IMR-90 (cell line): ENCODE results near the gene SLC27A2. TPM values are rescaled to one million over a fixed set of nuclear protein-coding genes. Genes with fewer than 3 reads are reported as not detected.

Experiments
- ATAC-seq: fragments of 200-7000 bp; cut with Tn5 transposase; 2 replicates; pipeline ENCODE4 v1.9.1; 2020; ENCODE audit warnings: low read depth, mild to moderate bottlenecking, moderate library complexity
- BruUV-seq: library from RNA; stranded (reverse); fragments of 400-500 nt; replicated peaks from 2 replicates; lab custom pipeline; 2021; lab: Mats Ljungman, UMichigan
- CTCF ChIA-PET: fragments of 300-600 bp; formaldehyde crosslinking; extraction: SDS; loops from one replicate; lab custom pipeline; 2021; ENCODE audit warnings: antibody characterized with exemption; lab: Yijun Ruan, JAX
- POLR2A ChIA-PET: fragments of 300-600 bp; sonication (Branson Sonifier 250); formaldehyde crosslinking; loops from one replicate; lab custom pipeline; 2022; ENCODE audit warnings: antibody characterized with exemption; ENCODE audit not compliant: unreplicated experiment; lab: Charles Lee
- DNase-seq: peaks from one replicate; pipeline ENCODE4 v3.0.0; 2013
- H2AFZ ChIP-seq: replicated peaks from 2 replicates; pipeline ENCODE3; 2013; ENCODE audit warnings: low read length, mild to moderate bottlenecking; ENCODE audit not compliant: poor library complexity
- H2AK5ac ChIP-seq: 2 replicates; pipeline ENCODE4 v1.6.1; 2013; ENCODE audit warnings: low read depth, low read length, inconsistent platforms
- H2AK9ac ChIP-seq: replicated peaks from 2 replicates; pipeline ENCODE3; 2013; ENCODE audit warnings: mild to moderate bottlenecking, low read depth, low read length, moderate library complexity; ENCODE audit not compliant: poor library complexity
- H2BK120ac ChIP-seq: 2 replicates; pipeline ENCODE4 v1.6.1; 2013; ENCODE audit warnings: low read depth, low read length, inconsistent platforms
- H2BK15ac ChIP-seq: 3 replicates; pipeline ENCODE4 v1.6.1; 2013; ENCODE audit warnings: low read depth, low read length, inconsistent platforms
- H2BK20ac ChIP-seq: 2 replicates; pipeline ENCODE4 v1.6.1; 2013; ENCODE audit warnings: low read depth, mild to moderate bottlenecking, inconsistent platforms, low read length, moderate library complexity
- H2BK5ac ChIP-seq: 2 replicates; pipeline ENCODE4 v1.6.1; 2013; ENCODE audit warnings: mild to moderate bottlenecking, low read depth, low read length, inconsistent platforms; ENCODE audit not compliant: poor library complexity, severe bottlenecking
- H3K14ac ChIP-seq: replicated peaks from 2 replicates; pipeline ENCODE4 v1.6.1; 2013; ENCODE audit warnings: low read depth, low read length, inconsistent platforms
- H3K18ac ChIP-seq: 2 replicates; pipeline ENCODE4 v1.6.1; 2013; ENCODE audit warnings: low read depth, low read length, control low read depth
- H3K23ac ChIP-seq: 2 replicates; pipeline ENCODE4 v1.6.1; 2013; ENCODE audit warnings: low read depth, low read length, inconsistent platforms
- H3K27ac ChIP-seq: 2 replicates; pipeline ENCODE4 v1.5.1; 2013; ENCODE audit warnings: mild to moderate bottlenecking, control low read depth, low read length; ENCODE audit not compliant: insufficient read depth
- H3K27me3 ChIP-seq: 2 replicates; pipeline ENCODE4 v1.6.1; 2013; ENCODE audit warnings: low read length; ENCODE audit not compliant: control insufficient read depth, insufficient read depth
- H3K36me3 ChIP-seq: 2 replicates; pipeline ENCODE4 v1.6.1; 2013; ENCODE audit warnings: low read length, mixed read lengths; ENCODE audit not compliant: control insufficient read depth, insufficient read depth
- H3K4ac ChIP-seq: 2 replicates; pipeline ENCODE4 v1.6.1; 2013; ENCODE audit warnings: low read depth, low read length, inconsistent platforms
- H3K4me1 ChIP-seq: 2 replicates; pipeline ENCODE4 v1.6.1; 2013; ENCODE audit warnings: low read length, mixed read lengths; ENCODE audit not compliant: control insufficient read depth, insufficient read depth
- H3K4me2 ChIP-seq: 2 replicates; pipeline ENCODE4 v1.6.1; 2013; ENCODE audit warnings: low read depth, mild to moderate bottlenecking, control low read depth, low read length, moderate library complexity
- H3K4me3 ChIP-seq: 2 replicates; pipeline ENCODE4 v1.5.1; 2013; ENCODE audit warnings: low read depth, mild to moderate bottlenecking, control low read depth, low read length, moderate library complexity; ENCODE audit not compliant: insufficient read depth
- H3K56ac ChIP-seq: 2 replicates; pipeline ENCODE4 v1.6.1; 2013; ENCODE audit warnings: low read length, inconsistent platforms; ENCODE audit not compliant: insufficient read depth; ENCODE audit errors: extremely low read depth
- H3K79me1 ChIP-seq, 2 experiments: 2 replicates each; pipeline ENCODE4 v1.6.1; 2013; ENCODE audit warnings: low read length in 2 of 2, inconsistent platforms in 1 of 2, low read depth in 1 of 2
- H3K9ac ChIP-seq: 2 replicates; pipeline ENCODE4 v1.6.1; 2013; ENCODE audit warnings: low read depth, low read length, control low read depth
- H3K9me1 ChIP-seq: 2 replicates; pipeline ENCODE4 v1.6.1; 2013; ENCODE audit warnings: low read length, inconsistent platforms; ENCODE audit not compliant: insufficient read depth
- H3K9me3 ChIP-seq: 2 replicates; pipeline ENCODE4 v1.6.1; 2013; ENCODE audit warnings: low read length; ENCODE audit not compliant: control insufficient read depth, insufficient read depth
- H4K20me1 ChIP-seq: 2 replicates; pipeline ENCODE4 v1.6.1; 2013; ENCODE audit warnings: low read length, inconsistent platforms; ENCODE audit not compliant: insufficient read depth
- H4K5ac ChIP-seq: 2 replicates; pipeline ENCODE4 v1.6.1; 2013; ENCODE audit warnings: mild to moderate bottlenecking, low read depth, low read length, control low read depth
- H4K8ac ChIP-seq, 2 experiments: 2 replicates each; pipeline ENCODE4 v1.6.1; 2013; ENCODE audit warnings: low read depth in 2 of 2, low read length in 2 of 2, control low read depth in 1 of 2, inconsistent platforms in 1 of 2
- H4K91ac ChIP-seq: 2 replicates; pipeline ENCODE4 v1.6.1; 2013; ENCODE audit warnings: low read depth, low read length, inconsistent platforms; ENCODE audit not compliant: insufficient read depth
- BHLHE40 ChIP-seq: fragments of 150-350 bp; IDR thresholded peaks from 2 replicates; pipeline ENCODE4 v1.6.1; 2016; ENCODE audit warnings: mild to moderate bottlenecking, low read depth, low read length
- CEBPB ChIP-seq: IDR thresholded peaks from 2 replicates; pipeline ENCODE4 v1.6.1; 2012; ENCODE audit warnings: low read depth, low read length, improper control_type of control experiment
- CHD1 ChIP-seq: IDR thresholded peaks from 2 replicates; pipeline ENCODE4 v1.6.1; 2012; ENCODE audit warnings: low read depth, low read length, improper control_type of control experiment
- FOS ChIP-seq: fragments of 150-350 bp; IDR thresholded peaks from 2 replicates; pipeline ENCODE4 v1.6.1; 2016; ENCODE audit warnings: low read depth, low read length
- MAZ ChIP-seq: IDR thresholded peaks from 2 replicates; pipeline ENCODE4 v1.6.1; 2012; ENCODE audit warnings: low read depth, mild to moderate bottlenecking, low read length, improper control_type of control experiment, moderate library complexity, borderline replicate concordance
- MXI1 ChIP-seq: IDR thresholded peaks from 2 replicates; pipeline ENCODE4 v1.6.1; 2012; ENCODE audit warnings: low read depth, mild to moderate bottlenecking, low read length, moderate library complexity, borderline replicate concordance
- NFE2L2 ChIP-seq: fragments of 150-350 bp; IDR thresholded peaks from 2 replicates; pipeline ENCODE4 v1.6.1; 2016; ENCODE audit warnings: low read depth, mild to moderate bottlenecking, low read length
- POLR2A ChIP-seq: IDR thresholded peaks from 2 replicates; pipeline ENCODE4 v1.6.1; 2012; ENCODE audit warnings: mild to moderate bottlenecking, low read depth, low read length
- RAD21 ChIP-seq: IDR thresholded peaks from 2 replicates; pipeline ENCODE4 v1.6.1; 2012; ENCODE audit warnings: low read length, improper control_type of control experiment
- RCOR1 ChIP-seq: IDR thresholded peaks from 2 replicates; pipeline ENCODE4 v1.6.1; 2012; ENCODE audit warnings: mild to moderate bottlenecking, low read length, improper control_type of control experiment; ENCODE audit not compliant: insufficient replicate concordance
- RFX5 ChIP-seq: IDR thresholded peaks from 2 replicates; pipeline ENCODE4 v1.8.0; 2012; ENCODE audit warnings: low read depth, mild to moderate bottlenecking, low read length, moderate library complexity
- WGBS, 2 experiments: methylation state at CpG; one replicate each; pipeline versions ENCODE4 v1.1.5 to v1.1.7; 2013; ENCODE audit warnings: missing lambda C conversion rate in 2 of 2; ENCODE audit not compliant: insufficient read length in 1 of 2; ENCODE audit errors: extremely low coverage in 2 of 2; 5-methylcytosine and 5-hydroxymethylcytosine counted together
- dilution Hi-C: fragments of 300-500 bp; cut with HindIII; formaldehyde crosslinking; loops from one replicate; pipeline ENCODE4 v1.14.3; 2018; ENCODE audit warnings: low sequenced_read_pairs; ENCODE audit not compliant: unreplicated experiment
- in situ Hi-C: fragments of 300-500 bp; cut with MboI; formaldehyde crosslinking; loops from 3 replicates; pipeline ENCODE4 v1.14.3; 2019; ENCODE audit warnings: low sequenced_read_pairs, inconsistent platforms, mixed read lengths
- intact Hi-C: fragments of 100-400 bp; cut with micrococcal nuclease; formaldehyde crosslinking; loops from 2 replicates; pipeline ENCODE4 v1.10.0; 2022
- polyA plus RNA-seq, 3 experiments: library from polyadenylated mRNA; depleted of rRNA; stranded (reverse); fragments of >200 nt; gene quantifications; 2 replicates each; pipeline ENCODE4 v1.2.3, GENCODE V29; 2012; ENCODE audit warnings: low replicate concordance in 1 of 3
- total RNA-seq: library from RNA; depleted of rRNA; stranded (reverse); fragments of >200 nt; gene quantifications from 2 replicates; pipeline ENCODE4 v1.2.3, GENCODE V29; 2012
- TF ChIP-seq, protein P1 (sequence below): conservative IDR thresholded peaks from 2 replicates; pipeline ENCODE4 v1.5.1; 2012; ENCODE audit warnings: mild to moderate bottlenecking, low read depth, low read length, improper control_type of control experiment
- TF ChIP-seq, protein P2 (sequence below): fragments of 150-350 bp; IDR thresholded peaks from 2 replicates; pipeline ENCODE4 v1.6.1; 2016; ENCODE audit warnings: low read depth, mild to moderate bottlenecking, low read length, moderate library complexity, borderline replicate concordance

SLC27A2 gene
- total and polyA plus RNA-seq, 2 of the 4 experiments (the other 2 are of a cell fraction), result under 0.01 TPM; not detected in 1

DNA sequence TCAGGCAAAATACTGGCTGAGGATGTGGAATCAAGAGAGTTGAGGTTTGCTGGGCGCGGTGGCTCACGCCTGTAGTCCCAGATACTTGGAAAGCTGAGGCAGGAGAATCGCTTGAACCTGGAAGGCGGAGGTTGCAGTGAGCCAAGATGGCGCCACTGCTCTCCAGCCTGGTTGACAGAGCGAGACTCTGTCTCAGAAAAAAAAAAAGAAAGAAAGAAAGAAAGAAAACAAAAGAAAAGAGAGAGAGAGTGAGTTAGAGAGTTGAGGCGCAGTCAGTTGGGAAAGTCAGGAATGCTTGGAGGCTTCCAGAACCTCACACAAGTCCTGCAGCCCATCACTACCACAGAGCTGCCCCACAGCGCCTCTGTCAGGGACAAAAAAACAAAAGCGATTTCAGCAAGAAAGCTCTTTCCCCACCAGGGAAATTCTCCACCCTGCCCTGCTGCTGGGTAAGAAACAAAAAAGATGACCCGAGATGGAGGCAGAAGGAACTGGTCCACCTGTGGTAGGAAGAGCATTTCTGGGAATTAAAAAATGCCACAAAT lies 69.7 kb downstream of the SLC27A2 start:
- Histone ChIP-seq H3K9me3 (no peaks in the 10 kb centered on the region), H3K36me3 (no peaks in the 10 kb centered on the region), H3K27me3 (peaks cover 16% of the 10 kb centered on the region), H2AK5ac (no peak overlapping the region), H3K4me1 (peaks cover 2% of the 10 kb centered on the region; the same call in 1 of the 2 replicates), H3K56ac (no peak overlapping the region), H2BK20ac (no peak overlapping the region), H4K91ac (no peak overlapping the region), H2BK5ac (no peak overlapping the region), H3K9ac (no peak overlapping the region), H3K4ac (no peak overlapping the region), H4K8ac (no peak overlapping the region), H3K9me1 (peaks cover 6% of the 10 kb centered on the region; the same call in 1 of the 2 replicates), H3K14ac (no peak overlapping the region), H3K4me3 (no peak overlapping the region), H4K20me1 (no peaks in the 10 kb centered on the region), H3K18ac (no peak overlapping the region), H3K4me2 (no peak overlapping the region), H2AFZ (no peak overlapping the region), H2BK120ac (no peak overlapping the region), H2BK15ac (no peak overlapping the region), H3K23ac (no peak overlapping the region), H4K5ac (no peak overlapping the region), H2AK9ac (no peak overlapping the region), H3K79me1 (no peaks in the 10 kb centered on the region), H3K27ac (no peak overlapping the region)
- in situ Hi-C loops, result no loop called here
- ATAC-seq, result no peak
- TF ChIP-seq RCOR1, result no peak
- TF ChIP-seq MAZ, result no peak
- TF ChIP-seq BHLHE40, result no peak
- no peak for TF ChIP-seq POLR2A
- no peak for TF ChIP-seq CHD1
- TF ChIP-seq FOS, result no peak
- TF ChIP-seq, protein P1, sequence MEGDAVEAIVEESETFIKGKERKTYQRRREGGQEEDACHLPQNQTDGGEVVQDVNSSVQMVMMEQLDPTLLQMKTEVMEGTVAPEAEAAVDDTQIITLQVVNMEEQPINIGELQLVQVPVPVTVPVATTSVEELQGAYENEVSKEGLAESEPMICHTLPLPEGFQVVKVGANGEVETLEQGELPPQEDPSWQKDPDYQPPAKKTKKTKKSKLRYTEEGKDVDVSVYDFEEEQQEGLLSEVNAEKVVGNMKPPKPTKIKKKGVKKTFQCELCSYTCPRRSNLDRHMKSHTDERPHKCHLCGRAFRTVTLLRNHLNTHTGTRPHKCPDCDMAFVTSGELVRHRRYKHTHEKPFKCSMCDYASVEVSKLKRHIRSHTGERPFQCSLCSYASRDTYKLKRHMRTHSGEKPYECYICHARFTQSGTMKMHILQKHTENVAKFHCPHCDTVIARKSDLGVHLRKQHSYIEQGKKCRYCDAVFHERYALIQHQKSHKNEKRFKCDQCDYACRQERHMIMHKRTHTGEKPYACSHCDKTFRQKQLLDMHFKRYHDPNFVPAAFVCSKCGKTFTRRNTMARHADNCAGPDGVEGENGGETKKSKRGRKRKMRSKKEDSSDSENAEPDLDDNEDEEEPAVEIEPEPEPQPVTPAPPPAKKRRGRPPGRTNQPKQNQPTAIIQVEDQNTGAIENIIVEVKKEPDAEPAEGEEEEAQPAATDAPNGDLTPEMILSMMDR, result no peak
- TF ChIP-seq, protein P2, sequence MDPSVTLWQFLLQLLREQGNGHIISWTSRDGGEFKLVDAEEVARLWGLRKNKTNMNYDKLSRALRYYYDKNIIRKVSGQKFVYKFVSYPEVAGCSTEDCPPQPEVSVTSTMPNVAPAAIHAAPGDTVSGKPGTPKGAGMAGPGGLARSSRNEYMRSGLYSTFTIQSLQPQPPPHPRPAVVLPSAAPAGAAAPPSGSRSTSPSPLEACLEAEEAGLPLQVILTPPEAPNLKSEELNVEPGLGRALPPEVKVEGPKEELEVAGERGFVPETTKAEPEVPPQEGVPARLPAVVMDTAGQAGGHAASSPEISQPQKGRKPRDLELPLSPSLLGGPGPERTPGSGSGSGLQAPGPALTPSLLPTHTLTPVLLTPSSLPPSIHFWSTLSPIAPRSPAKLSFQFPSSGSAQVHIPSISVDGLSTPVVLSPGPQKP, result no peak
- TF ChIP-seq RFX5, result no peak
- TF ChIP-seq RAD21, result no peak
- no peak for TF ChIP-seq NFE2L2
- TF ChIP-seq MXI1, result no peak
- TF ChIP-seq CEBPB, result no peak
- WGBS, 2 experiments, result no CpG with 5 or more reads among the region's 11 CpGs
- dilution Hi-C loops, result no loop called here
- DNase-seq, result no peak
- ChIA-PET POLR2A (no interaction called here), CTCF (interaction anchor here (0.7 kb wide), 2 partner anchors 22 to 32 kb away, joined by 3 to 5 read pairs; no protein-coding TSS in a partner anchor)
- no TSS peak for BruUV-seq
- intact Hi-C loops, result no loop called here
